GM18520 (cell line): ENCODE measurements around the gene SEPTIN10.
"Not testable (repeated sequence)": the region's sequence is repeated elsewhere in the genome, so short reads cannot be mapped to it uniquely, and the experiment has no call there.

Experiments used
- ATAC-seq: cut with Tn5 transposase; IDR thresholded peaks from one replicate; pipeline ENCODE4 v1.9.1; 2021; ENCODE audit not compliant: unreplicated experiment

Gene SEPTIN10

DNA sequence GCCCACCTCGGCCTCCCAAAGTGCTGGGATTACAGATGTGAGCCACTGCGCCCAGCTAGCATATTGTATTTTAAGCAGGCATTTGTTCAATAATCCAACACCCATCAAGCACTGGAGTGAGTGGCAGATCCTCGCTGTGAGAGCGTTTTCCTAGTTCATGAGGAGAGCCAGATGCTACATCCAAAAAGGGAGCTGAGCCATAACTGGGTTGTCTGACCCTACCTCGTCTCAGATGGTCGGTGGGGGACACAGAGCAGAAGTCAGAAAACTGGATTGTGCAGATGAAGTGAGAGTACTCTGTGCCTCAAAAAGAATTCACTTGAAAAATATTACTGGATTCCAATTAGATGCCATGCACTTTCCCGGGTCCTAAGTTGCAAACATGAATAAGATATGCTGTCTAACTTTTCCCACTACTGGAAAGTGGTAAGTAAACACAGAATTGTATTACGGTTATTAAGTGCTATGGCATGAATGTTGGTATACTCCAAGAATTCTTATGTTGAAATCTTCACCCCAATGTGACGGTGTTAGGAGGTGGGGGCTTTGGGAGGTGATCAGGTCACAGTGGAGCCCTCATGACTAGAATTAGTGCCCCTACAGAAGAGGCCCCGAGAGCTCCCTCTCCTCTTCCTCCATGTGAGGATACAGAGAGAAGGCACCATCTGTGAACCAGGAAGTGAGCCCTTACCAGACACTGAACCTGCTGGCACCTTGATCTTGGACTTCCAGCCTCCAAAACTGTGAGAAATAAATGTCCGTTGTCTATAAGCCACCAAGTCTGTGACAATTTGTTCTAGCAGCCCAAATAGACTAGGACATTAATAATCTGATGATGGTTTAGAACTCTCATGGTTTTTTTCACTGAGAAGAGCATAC is 21.9 kb upstream of the SEPTIN10 start:
- no peak for ATAC-seq

GRCh38 chr2:109633284-109633961 is 19.7 kb upstream of the SEPTIN10 start:
- ATAC-seq: no peak

DNA sequence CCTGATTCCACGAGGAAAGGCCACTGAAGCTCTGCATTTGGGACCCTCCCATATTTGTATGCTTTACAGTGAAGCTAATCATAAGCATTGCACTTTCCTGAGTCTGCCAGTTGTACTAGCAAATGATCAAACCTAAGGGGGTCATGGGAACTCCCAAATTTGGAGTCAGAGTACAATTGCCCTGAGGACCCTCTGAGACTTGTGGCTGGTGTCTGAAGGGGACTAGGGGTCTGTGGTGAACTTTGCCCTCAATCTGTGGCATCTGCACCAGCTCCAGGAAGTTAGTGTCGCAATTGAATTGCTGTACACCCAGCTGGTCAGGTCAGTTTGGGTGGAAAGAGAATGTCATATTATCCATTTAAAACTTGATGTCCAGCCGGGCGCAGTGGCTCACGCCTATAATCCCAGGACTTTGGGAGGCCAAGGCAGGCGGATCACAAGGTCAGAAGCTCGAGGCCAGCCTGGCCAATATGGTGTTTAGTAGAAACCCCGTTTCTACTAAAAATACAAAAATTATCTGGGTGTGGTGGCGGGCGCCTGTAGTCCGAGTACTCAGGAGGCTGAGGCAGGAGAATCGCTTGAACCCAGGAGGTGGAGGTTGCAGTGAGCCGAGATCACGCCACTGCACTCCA is 18.5 kb upstream of the SEPTIN10 start:
- no peak for ATAC-seq

DNA sequence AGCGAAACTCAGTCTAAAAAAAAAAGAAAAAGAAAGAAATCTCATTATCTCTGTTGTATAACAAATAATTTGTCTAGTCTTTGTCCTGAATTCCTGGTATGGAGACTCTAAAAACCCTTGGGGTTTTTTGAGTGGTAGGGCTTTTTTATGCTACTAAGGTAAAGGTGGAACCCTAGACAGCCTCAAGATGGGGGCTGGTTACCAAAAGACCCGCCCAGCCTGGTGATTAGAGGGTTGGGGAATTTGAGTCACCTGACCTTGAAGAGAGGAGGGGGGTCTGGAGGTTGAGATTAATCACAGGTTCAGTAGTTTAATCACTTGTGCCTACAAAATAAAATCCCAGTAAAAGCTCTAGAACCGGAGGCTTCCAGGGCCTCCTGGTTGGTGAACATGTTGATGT is 18.0 kb upstream of the SEPTIN10 start:
- no peak for ATAC-seq

DNA sequence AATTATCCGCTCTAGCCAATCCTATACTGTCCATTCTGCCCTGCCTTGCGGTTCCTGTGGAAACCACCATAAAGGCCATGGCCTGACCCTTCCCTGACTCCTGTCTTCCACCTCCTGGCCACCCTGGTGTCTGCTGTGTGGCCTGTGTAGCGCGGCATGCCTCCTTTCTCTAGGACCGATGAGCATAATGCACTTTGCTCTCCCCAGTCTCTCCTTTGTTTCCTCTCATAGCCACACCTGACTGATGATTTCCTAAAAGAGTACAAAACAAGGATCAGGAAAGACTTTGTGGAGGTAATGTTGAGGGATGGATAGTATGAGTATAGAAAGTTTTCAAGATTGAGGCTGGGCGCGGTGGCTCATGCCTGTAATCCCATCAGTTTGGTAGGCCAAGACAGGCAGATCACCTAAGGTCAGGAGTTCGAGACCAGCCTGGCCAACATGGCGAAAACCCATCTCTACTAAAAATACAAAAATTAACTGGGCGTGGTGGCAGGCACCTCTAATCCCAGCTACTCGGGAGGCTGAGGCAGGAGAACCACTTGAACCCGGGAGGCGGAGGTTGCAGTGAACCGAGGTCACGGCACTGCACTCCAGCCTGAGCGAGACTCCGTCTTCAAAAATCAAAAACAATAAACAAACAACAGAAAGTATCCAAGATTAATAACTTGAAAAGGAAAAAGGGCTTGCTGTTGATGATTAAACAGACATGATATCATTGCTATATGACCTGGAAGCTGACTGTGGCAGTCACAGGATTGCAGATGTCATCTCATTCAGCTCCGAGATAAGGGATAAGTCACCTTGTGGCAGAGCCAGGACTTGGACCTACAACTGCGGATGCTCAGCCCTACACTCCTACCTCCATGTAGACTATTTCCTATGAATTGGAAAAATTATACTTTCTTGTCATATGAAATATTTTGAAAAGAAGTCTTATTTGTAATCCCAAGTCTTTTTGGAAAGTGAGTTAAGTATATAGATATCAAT is 17.0 kb upstream of the SEPTIN10 start:
- no peak for ATAC-seq

DNA sequence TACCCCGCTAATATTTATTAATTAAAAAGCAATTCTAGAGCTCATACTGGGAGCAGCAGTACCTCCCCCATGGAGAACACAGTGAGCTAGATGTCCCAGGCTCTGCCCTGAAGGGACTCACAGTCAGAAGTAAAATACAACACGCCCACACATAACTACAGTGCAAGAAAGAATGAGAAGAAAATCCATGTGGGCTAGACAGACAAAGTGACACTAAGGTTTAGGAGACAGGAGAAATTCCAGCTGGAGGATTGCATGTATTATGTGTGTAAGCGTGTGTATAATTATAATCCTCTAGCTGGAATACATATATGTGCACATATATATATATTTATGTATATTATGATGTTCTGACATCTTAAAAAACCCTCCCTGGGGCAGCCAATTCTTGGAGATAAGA is 16.1 kb upstream of the SEPTIN10 start:
- ATAC-seq: no peak

DNA sequence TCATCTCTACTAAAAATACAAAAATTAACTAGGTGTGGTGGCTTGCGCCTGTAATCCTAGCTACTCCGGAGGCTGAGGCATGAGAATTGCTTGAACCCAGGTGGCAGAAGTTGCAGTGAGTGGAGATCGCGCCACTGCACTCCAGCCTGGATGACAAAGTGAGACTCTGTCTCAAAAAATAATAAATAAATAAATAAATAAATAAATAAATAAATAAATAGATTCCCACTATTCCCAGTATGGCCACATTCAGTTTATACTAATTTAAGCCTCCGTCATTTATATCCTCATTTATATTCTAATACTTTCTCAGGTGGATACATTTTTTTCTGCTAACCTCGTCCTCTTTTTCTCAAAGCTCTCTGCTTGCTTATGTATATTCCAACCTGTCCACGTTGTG is 14.6 kb upstream of the SEPTIN10 start:
- ATAC-seq: not testable (repeated sequence)

- no peak for ATAC-seq
Observed at GRCh38 chr2:109624339-109624738, 10.6 kb upstream of the SEPTIN10 start.

- ATAC-seq: no peak
Observed at GRCh38 chr2:109623923-109624322, 10.2 kb upstream of the SEPTIN10 start.

DNA sequence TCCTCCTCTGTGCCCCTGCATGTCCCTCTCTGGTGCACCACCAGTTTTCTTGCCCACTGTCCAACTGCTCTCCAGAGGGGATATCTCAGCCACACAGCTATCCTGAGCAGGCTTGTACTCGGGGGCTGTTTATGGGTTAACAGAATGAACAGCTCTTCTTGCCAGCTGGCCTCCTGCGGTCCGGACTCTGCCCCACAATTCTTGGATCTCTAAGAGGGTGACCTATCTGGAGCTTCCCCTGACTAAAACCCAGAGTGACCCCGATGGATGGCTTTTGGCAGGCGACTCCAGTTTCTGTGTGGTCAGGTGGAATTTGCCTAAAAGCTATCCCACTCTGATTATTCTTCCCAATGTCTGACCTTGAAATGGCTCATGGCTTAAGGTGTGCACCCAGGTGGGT is 9.5 kb upstream of the SEPTIN10 start:
- ATAC-seq: no peak

DNA sequence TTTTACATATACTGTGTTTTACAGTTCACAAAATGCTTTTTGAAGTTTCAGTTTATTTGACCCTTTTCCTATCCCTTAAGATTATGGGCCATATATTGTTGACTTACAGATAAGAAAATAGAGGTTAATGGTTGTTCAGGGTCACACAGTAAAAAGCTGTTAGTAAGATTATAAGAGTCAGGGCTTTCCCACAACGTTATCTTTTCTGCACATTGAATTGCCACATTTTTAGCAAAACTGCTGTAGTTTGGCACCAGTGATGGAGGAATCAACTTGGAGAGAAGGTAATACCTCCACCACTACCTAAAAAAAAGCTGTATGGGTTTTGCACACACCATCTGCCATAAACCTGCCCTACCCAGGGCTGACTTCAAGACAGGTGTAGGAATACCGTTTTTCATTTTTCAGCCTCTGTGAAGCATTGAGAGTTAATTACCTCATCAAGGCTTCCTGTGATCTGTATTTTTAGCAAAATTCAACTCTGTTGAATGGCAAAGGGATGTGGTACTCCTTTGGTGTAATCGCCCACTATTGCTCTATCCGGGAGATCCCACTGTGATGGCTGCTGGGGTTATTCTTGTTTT is 5.4 kb upstream of the SEPTIN10 start:
- ATAC-seq: no peak

- ATAC-seq: no peak
Observed at GRCh38 chr2:109616184-109616583, 2.4 kb upstream of the SEPTIN10 start.

DNA sequence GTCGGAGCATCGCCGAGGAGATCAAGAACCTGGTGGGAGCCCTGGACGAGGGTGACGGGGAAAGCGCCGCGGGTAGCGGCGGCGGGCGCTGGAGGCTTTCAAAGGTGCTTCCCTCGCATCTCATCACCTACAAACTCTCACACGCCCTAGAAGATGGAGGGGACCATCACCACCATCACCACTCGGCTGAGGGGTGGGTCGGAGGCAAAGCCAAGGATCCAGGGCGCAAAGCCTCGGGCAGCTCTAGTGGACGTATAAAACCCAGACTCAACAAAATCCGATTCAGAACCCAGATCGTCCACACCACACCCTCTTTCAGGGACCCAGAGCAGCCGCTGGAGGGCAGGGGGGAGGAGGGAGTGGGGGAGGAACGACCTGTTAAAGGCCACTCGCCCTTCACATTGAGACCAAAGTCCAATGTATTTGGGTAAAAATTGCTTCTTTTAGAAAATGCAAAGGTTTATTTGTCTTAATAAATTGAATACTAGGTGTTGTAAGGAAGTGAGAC is 1.9 kb upstream of the SEPTIN10 start:
- no peak for ATAC-seq

GRCh38 chr2:109614715-109615636 is 1.2 kb upstream of the SEPTIN10 start:
- no peak for ATAC-seq

DNA sequence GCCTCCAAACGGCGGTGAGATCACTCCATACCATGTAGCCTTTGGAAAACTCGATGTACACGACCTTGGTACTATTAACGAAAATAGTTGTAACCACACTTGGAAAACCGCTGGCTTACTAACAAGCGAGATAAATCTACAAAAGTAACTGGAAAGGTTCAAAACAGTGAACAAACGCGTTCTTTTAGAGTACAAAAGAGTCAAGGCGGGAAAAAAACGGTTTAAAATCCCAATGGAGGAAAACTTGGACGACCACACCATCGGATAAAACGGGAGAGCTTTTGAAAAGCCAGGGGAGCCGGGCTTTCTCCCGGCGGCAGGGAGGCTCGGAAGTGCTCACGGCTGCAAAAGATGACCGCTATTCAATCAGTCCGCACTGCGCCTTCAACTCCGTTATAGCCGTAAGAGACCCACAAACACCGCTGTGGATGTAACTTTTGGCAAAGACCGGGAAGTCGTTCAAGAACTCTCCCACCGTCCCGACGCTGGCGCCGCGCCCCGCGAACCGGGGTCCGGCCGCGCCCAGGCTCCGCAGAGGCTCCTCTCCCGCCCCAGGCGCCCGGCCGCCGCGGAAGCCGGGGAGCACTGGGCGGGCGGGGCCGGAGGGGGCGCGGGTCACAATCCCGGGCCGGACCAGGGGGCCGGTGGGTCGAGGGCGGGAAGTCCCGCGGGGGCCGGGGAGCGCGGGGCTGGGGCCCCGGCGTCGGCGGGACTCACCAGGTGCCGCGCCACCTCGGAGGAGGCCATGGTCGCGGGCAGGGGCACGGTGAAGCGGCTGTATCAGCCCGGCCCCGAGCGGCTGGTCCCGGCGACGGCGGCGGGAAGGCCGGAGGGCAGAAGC is 465 bp downstream of the SEPTIN10 start:
- no peak for ATAC-seq

DNA sequence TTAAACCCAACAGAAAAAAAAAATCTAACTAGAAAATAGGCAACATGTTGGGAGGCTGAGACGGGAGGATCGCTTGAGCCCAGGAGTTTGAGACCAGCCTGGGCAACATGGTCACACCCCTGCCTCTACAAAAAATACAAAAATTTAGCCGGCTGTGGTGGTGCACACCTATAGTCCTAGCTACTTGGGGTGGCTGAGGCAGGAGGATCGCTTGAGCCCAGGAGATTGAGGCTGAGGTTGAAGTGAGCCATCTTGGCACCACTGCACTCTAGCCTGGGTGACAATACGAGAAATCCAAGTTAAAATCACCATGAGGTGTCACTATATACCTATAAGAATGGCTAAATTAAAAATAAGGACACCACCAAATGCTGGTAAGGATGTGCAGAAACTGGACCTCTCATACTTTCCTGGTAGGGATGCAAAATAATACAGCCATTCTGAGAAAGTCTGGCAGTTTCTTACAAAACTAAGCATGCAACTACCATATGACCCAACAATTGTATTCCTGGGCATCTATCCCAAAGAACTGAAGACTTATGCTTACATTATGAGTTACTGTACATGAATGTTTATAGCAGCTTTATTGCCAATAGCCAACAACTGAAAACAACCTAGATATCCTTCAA is 2.2 kb downstream of the SEPTIN10 start:
- no peak for ATAC-seq

GRCh38 chr2:109609352-109610024 is 4.3 kb downstream of the SEPTIN10 start:
- no peak for ATAC-seq
